Measurements from ENCODE around the gene RNF115.

GRCh38 chr1:145740269-145740668, 83.6 kb downstream of the RNF115 start:
- TF ChIP-seq CTCF (IDR thresholded peaks at IDR 0.05; ENCODE audit: low read depth, low read length) (no peak), POLR2A (IDR thresholded peaks at IDR 0.05; ENCODE audit: extremely low read depth, insufficient read length) (no peak), MYC (IDR thresholded peaks at IDR 0.05; ENCODE audit: low read depth, low read length) (no peak)
- TF ChIP-seq, protein P1, sequence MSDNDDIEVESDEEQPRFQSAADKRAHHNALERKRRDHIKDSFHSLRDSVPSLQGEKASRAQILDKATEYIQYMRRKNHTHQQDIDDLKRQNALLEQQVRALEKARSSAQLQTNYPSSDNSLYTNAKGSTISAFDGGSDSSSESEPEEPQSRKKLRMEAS (IDR thresholded peaks at IDR 0.05; ENCODE audit: low read depth, low read length): no peak
